Activated T-cell treated with anti-CD3 and anti-CD28 coated beads for 1 hour (primary cell): ENCODE results near the gene NHSL1.

ENCODE experiments used
- DNase-seq: peaks from one replicate; pipeline ENCODE4 v3.0.0-alpha.2; 2020; ENCODE audit warnings: low read depth

NHSL1 gene

DNA sequence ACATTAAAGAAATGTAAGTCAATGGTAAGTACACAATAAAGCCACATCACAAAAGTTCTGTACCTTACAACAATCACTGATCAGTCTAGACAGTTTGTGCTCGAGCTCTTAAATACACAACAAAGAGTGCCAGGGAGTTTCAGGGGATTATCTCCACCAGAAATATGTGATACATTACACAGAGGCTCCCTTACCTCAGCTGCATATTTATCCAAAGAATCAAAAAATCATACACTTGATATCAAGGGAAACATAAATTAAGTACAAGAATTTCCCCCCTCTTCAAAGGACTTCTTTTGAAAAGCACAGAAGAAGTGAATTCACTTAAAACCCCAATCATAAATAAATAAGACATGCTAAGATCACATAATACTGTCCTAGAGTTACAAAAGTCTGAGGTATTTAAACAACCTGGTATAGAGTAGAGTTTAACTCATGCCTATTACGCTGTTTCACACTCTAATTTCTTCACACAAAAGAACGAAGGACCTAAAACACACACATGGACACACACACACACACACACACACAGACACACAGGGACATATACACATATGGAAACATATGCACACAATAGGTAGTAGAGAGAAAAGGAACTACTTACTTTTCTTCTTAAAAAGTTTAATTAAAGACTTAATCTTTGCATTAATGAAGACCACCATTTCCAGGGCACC is 528 bp downstream of the NHSL1 start:
- no peak for DNase-seq

DNA sequence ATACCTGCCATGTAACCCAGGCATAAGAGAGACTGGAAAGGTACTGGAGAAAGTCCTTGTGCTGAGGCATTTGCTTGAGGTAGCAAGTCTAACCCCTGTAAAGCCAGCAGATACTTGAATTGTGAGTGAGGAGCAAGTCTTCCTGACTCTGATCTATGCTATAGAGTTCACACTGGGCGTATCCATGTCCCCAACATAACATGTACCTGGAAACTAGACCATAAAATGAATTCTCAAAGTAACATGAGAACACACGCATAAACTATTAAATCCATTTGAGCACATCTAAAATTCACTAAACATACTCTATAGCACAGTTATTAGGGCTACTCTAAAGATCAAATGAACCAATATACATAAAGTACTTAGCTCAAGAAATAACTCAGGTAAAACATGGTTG is 2.0 kb downstream of the NHSL1 start:
- no peak for DNase-seq

DNA sequence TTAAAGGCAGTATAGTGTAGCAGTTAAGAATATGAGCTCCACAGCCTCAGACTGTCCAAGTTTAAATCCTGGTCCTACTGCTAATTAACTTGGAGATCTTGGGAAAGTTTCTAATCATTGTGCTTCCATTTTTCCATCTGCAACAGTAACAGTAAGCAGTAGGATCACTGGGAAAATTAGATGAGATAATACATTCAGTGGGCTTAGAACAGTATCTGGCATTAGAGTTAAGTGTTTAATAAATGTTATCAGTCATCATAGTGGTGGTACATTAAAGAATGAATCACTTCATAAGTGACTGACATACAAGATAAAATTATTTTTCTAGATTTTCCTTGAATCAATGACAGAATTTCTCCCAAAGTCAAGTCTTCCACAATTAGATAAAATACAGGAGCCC is 5.0 kb downstream of the NHSL1 start:
- DNase-seq, result no peak

DNA sequence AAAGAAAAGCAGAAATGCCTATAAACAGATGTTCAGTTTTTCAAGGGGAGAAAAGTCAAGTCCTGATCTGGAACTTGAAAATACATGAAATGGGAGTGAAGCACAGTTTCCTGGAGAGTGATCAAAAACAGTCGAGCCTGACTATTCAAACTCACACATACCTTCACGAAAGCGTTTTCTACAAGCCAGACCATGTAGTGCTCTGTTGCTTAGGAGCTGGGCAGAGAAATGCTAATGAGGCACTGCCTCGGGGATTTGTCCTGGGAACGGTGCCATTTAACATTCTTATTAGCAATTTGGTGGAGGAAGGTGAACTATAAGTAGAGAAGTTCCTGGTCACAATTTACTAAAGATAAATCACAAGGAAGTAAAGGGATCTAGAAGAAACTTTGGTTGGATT is 5.9 kb downstream of the NHSL1 start:
- DNase-seq, result no peak

DNA sequence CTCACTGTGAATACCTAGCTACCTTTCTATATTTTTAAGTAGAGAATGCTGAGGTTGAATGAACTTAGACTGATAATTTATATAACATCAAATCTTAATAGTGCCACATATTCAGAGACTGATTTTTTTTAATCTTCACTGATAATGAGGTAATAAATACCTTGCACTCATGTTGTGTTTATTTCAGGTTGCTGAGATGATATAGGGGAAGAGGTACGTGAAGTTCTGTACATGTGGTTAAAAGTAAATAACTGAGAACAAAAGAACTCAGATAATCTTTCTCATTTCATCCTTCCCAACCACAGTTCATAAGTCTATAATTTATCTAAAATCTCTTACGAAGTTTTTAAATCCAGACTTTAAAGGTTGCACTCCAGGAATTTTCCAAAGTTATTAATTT is 6.4 kb downstream of the NHSL1 start:
- no peak for DNase-seq

DNA sequence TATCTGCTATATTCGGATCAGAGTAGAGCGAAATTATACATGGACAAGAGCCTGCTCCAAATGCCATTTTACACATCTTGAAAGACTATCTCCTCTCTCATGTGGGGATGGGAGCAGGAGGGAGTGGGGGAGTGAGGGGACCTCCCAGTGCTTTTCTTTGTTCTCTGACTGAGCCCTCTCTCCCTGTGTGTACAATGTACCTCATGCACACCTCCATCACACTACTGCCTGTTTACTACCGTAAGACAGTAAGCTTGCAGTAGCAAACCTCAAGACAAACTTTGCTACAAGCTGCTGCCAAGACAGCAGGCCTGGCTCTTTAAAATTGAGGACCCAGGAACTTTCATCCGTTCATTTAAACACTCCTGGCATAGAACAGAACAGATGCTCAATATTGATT is 7.2 kb downstream of the NHSL1 start:
- no peak for DNase-seq

DNA sequence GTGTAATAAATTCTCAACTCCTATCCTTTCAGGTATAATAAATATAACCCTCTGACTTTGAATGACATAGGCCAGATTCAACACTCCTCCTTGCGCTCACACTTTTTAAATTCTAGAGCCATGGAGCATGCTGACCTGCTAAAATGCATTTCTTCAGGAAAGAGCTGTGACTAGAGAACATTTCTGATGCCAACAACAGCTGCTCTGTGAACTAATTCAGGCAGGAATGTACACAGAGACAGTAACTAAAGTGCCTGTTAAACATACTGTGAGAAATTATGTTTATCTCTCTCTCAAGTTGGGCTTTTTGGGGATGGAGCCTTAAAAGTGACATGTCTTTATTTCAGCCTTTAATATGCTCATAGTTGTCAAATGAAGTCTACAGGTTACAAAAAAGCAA is 8.3 kb downstream of the NHSL1 start:
- no peak for DNase-seq

DNA sequence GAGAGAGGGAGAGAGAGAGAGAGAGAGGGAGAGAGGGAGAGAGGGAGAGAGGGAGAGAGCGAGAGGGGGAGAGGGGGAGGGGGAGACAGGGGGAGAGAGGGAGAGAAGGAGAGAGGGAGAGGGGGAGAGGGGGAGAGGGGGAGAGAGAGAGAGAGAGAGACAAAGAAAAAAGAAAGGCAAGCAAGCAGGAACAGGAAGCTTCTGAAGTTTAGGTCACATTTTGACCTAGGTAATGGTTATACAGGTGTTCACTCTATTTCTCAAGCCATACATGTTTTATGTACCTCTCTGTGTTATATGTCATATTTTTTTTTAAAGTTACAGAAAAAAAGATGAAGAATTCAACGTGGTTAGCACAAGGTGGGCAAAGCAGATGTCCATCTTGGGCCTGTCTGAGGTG is 9.4 kb downstream of the NHSL1 start:
- no peak for DNase-seq

DNA sequence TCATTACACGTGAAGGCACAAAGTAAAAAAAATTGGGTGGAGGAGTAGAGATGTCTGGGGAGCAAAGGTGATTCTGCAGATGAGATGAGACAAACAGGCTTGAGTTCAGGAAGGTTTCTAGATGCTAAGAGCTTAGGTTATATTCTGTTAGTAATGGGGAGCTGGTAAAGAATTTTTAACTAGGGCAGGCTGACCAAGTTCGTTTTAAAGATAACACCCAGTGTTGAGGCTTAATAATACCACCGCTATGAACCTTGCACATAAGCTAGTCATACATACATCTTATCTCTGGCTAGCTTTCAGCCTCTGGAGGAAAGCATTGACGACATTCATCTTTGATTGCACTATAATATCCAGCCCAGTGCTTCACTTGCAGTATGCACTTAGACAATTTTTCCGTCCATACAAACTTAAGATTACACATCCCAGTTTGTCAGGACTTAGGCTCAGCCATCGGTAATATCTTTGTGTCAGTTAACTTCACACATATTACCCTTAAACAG is 12.1 kb downstream of the NHSL1 start:
- no peak for DNase-seq

DNA sequence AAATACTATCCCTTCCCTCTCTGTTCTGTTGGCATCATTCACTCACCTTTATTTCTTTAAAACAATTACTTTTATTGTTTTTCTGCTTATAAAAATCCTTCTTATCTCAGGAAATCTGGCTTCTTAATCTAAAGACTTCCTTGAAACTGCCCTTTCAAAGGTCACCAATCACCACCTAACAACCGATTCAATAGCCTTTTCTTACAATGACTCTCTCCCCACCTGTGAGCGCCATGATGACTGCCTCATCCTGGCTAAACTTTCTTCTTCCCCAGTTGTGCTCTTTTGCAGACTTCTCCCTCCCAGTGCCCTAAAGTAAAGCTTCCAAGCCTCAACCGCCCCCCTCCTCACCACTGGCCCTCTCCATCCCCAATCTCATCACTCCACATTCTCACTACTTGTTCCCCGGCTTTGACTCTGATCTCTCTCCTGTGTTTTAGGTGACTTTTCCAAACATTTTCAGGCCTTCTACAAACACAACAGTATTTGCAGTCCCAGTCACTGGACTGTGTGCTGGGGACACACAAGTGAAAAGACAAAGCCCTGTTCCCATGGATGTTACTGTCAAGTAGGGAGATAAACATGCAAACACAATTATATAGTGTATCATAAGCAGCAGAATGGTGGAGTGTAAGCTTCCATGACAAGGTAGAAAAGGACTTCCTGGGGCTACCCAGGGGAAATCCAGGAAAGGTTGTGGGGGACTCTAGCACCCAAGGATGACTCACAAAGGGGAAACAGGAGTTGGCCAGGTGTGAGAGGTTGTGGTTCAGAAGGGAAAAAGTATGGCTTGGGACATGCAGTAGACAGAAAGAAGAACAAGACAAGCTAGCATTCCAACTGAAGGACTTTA is 12.8 kb downstream of the NHSL1 start:
- DNase-seq, result no peak

DNA sequence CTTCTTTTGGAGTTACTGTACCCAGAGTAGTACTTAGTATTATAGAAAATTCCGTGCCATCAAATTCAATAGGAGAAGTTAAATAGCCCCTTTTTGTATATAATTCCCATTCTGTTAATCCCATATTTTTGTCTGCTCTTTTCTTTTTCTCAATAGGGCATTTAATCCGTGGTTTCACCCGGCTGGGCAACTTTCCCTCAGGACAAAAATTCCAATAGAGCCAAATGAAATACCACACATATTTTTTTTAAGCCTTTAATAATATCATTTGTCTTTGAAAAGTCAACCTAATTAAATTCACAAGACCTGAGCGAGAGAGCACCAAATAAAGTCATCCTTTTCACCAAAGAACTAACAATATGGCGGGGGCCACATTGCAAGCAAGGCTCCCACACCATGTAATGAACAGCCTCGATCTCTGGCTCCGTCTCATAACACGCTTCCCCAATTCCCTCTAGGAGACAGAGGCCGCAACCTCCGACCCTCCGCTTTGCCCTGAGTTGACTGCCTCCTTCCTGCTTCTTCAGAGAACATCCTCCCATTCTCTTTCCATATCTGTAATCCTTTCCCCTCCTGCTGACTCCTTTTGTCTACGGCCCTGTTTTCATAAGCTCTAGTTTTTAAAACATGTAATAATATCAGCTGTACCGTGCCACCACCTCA is 13.6 kb downstream of the NHSL1 start:
- DNase-seq, result no peak

DNA sequence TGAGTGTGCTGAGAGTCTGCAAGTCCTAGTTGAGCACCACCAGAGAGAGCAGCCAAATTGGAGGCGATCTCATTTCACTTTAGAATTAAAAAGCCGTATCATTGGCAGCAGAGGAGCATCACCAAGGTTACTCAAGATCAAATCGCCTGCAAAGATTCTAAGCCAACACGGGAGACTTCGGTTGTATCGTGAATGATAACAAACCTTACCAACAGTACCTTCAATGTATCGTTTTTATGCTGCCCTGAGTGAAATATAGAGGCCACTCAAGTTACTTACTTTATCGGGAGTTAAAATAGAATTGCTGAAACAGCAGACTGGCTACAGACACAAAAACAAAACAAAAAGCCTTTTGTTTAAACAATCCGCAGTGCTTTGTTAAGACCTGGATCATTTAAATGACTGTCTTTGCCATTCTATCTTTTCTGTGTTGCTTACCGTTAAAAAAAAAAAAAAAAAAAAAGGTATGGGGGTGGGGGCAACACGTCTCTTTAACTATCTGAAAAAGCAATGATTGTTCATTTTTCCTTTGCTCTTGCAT is 14.2 kb downstream of the NHSL1 start:
- DNase-seq, result no peak

DNA sequence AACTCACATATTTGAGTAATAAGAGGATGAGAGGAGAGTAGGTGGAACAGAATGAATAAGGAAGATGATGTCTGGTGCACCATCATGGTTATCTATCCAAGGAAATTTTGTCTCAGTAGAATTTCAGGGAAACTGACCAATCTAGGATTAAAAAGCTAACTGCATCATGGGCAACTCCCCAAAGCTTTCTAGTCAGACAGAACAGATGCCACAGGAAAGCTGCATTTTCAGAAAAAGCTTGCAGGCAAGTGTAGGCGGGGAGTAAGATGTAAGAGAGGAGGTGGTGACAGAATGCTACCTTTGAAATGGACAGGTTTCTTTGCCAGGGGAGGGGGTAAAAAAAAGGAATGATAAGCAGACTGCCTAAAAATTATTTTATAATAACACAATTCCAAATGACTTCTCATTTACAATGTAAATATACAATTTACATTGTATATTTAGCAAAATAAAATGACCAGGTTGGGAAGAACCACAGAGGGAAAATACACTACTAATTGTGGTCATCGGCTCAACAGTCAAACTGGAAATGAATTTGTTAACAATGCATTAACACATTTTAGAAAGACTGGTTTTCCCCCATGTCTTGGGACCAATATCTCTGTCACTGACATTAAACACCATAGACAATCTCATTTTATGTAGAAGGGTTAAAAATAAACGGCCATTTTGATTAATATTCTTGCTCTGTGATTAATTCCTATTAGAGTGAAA is 15.1 kb downstream of the NHSL1 start:
- no peak for DNase-seq

DNA sequence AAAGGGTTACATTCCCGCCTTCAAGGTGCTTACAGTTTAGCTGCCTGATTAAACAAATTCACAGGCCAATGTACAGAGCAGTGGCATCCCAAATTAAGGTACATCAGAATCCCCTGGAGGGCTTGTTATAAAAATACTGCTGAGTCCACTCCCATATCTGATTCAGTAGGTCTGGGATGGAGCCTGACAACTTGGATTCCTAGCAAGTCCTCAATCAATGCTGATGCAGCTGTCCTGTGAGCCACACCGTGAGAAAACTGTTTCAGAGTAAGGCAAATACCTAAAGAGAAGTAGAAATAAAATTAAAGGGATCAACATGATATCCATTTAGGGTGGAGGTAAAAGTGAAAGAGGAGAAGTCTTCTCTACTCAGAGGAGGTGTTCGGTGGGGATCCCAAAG is 16.5 kb downstream of the NHSL1 start:
- DNase-seq, result no peak

DNA sequence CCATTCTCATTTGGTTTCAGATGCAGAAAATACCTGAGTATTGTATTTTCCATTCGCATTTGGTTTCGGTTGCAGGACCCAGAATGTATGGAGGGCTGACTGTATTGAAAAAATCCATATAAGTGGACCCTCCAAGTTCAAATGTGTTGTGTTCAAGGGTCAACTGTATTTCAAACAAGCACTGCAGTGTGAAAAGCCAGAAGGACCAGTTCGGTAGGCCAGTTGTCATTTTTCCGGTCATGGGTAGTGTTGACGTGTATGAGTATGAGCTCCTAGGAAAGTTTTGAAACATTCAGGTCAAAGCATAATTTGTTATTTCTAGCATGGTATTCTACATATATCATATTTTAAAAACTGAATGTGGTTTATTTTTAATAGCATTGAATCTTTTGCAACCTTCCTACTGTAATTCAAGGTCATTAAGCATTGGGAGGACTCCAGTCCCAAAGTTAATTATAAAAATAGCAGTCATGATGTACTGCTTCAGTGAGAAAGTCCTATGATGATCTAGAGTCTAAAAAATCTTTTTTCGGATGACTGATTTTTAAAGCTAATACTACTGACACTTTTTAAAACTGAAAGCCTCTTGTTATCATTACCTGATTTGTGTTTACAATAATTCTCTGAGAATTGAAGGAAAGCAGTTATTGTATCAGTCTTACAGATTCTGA is 18.9 kb downstream of the NHSL1 start:
- DNase-seq, result no peak

DNA sequence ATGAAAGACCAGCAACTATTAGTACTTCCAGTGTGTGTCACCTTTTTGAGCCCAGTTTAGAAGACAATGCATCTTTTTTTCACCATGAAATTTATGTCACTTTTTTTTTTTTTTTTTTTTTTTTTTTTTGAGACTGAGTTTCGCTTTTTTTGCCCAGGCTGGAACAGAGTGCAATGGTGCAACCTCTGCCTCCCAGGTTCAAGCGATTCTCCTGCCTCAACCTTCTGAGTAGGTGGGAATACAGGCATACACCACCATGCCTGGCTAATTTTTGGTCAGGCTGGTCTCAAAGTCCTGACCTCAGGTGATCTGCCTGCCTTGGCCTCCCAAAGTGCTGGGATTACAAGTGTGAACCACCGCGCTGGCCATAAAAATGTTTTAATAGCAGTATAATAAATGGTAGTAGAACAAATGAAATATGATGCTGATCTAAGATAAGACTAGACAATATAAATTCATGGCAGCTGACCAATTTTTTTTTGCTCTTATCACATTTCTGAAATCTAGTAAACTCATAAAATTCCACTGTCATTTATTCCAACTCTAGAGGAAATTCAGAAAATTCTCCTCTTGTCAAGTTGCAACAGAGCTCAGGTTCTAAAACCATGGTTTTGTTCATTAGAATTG is 21.3 kb downstream of the NHSL1 start:
- no peak for DNase-seq

DNA sequence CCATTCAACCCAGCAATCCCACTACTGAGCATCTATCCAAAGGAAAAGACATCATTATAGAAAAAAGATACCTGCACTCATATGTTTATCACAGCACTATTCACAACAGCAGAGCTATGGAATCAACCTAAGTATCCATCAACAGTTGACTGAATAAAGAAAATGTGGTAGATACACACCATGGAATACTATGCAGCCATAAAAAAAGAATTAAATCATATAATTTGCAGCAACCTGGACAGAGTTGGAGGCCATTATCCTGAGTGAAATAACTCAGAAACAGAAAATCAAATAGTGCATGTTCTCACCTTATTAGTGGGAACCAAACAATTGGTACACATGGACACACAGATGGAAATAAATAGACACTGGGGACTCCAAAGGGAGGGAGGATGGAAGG is 23.2 kb downstream of the NHSL1 start:
- DNase-seq, result no peak

DNA sequence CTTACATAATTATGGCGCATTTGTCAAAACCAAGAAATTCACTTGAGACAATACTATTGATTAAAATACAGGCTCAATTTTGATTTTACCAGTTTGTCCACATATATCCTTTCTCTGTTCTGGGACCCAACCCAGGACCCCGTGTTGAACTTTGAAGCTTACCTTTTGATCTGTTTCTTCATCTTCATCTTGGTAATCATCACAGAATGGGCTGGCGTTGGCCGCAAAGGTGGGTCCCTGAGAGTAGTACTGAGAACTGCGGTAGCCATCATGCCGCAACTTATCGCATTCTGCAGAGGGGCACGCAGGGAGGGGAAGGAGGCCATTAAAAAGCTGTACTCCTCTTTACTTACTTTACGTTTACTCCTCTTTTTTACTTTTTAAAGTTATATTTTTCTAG is 26.1 kb downstream of the NHSL1 start:
- DNase-seq, result no peak

DNA sequence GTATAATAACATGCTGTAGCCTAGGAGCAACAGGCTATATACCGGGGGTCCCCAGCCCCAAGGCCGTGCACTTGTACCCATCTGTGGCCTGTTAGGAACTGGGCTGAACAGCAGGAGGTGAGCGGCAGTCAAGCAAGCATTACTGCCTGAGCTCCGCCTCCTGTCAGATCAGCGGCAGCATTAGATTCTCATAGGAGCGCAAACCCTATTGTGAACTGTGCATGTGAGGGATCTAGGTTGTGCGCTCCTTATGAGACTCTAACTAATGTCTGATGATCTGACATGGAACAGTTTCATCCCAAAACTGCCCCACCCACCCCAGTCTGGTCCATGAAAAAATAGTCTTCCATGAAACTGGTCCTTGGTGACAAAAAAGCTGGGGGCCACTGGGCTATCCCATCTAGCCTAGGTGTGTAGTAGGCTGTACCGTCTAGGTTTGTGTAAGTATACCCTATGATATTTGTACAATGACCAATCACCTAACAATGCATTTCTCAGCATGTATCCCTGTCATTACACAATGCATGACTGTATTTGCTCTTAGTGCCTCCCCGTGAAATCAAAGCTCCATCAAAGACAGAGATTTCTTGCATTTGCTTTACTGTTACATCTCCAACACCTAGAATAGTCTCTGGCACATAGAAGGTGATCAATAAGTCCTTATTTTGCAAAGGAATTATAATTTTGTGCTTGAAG is 30.8 kb downstream of the NHSL1 start:
- no peak for DNase-seq

DNA sequence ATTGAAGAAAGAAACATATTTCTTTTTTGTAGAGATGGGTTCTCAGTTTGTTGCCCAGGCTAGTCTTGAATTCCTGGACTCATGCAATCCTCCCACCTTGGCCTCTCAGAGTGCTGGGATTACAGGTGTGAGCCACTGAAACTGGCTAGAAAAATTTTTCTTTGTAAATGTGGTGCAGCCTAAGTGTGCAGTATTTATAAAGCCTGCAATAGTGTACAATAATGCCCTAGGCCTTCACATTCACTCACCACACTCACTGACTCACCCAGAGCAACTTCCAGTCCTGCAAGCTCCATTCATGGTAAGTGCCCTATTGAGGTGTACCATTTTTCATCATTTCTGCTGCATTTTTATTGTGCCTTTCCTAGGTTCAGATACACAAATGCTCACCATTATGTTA is 31.4 kb downstream of the NHSL1 start:
- no peak for DNase-seq
